H1 (cell line): Measurements from ENCODE around the gene MANSC1. TPM values are rescaled to one million over a fixed set of nuclear protein-coding genes. Genes with fewer than 3 reads are reported as not detected.

Source experiments
- CTCF ChIA-PET: fragments of 300-600 bp; sonication (Branson Sonifier 250); formaldehyde crosslinking; loops from one replicate; lab custom pipeline; 2021; ENCODE audit not compliant: partially characterized antibody; lab: Charles Lee
- POLR2A ChIA-PET: fragments of 300-600 bp; sonication (Branson Sonifier 250); formaldehyde crosslinking; loops from one replicate; lab custom pipeline; 2021; ENCODE audit warnings: inconsistent platforms; ENCODE audit not compliant: partially characterized antibody; lab: Charles Lee
- DNase-seq, 2 experiments: peaks; one replicate each; pipeline versions ENCODE4 v3.0.0 to v3.0.0-alpha.2; 2010 to 2022; ENCODE audit warnings: low spot score in 2 of 2, low read depth in 1 of 2, mixed read lengths in 1 of 2
- FAIRE-seq: peaks from 2 replicates; lab custom pipeline; 2011; peaks lifted over from hg19 to GRCh38; lab: Jason Lieb, UNC
- H2AFZ ChIP-seq: 2 replicates; pipeline ENCODE4 v1.8.1; 2012; ENCODE audit warnings: low read length, inconsistent platforms
- H2AK5ac ChIP-seq: 2 replicates; pipeline ENCODE4 v1.6.1; 2013; ENCODE audit warnings: low read depth, low read length
- H2BK120ac ChIP-seq: replicated peaks from 2 replicates; pipeline ENCODE3; 2013; ENCODE audit warnings: low read depth, low read length, inconsistent platforms
- H2BK12ac ChIP-seq: 2 replicates; pipeline ENCODE4 v1.6.1; 2013; ENCODE audit warnings: low read depth, low read length
- H2BK15ac ChIP-seq: 2 replicates; pipeline ENCODE4 v1.6.1; 2013; ENCODE audit warnings: low read length
- H2BK20ac ChIP-seq: 2 replicates; pipeline ENCODE4 v1.6.1; 2013; ENCODE audit warnings: low read length
- H2BK5ac ChIP-seq: 2 replicates; pipeline ENCODE4 v1.6.1; 2013; ENCODE audit warnings: low read depth, low read length
- H3K14ac ChIP-seq: 2 replicates; pipeline ENCODE4 v1.6.1; 2013; ENCODE audit warnings: inconsistent platforms; ENCODE audit not compliant: insufficient read length
- H3K18ac ChIP-seq: 2 replicates; pipeline ENCODE4 v1.6.1; 2013; ENCODE audit warnings: low read length; ENCODE audit errors: extremely low read depth
- H3K23ac ChIP-seq: 2 replicates; pipeline ENCODE4 v1.6.1; 2013; ENCODE audit warnings: inconsistent platforms; ENCODE audit not compliant: insufficient read length
- H3K23me2 ChIP-seq: 2 replicates; pipeline ENCODE4 v1.6.1; 2013; ENCODE audit warnings: low read depth, low read length
- H3K27ac ChIP-seq: 2 replicates; pipeline ENCODE4 v1.6.1; 2011; ENCODE audit warnings: low read depth, low read length, inconsistent platforms
- H3K27me3 ChIP-seq, 4 experiments: replicated peaks in 1 of 4; 1 replicate in 1 of 4; 2 replicates in 3 of 4; pipeline versions ENCODE4 v1.6.1 to v1.8.1; 2011 to 2013; ENCODE audit warnings: low read length in 3 of 4, mild to moderate bottlenecking in 3 of 4, inconsistent platforms in 2 of 4, mixed read lengths in 2 of 4, moderate library complexity in 1 of 4; ENCODE audit not compliant: control insufficient read depth in 3 of 4, insufficient read depth in 3 of 4; ENCODE audit errors: extremely low read depth in 1 of 4
- H3K36me3 ChIP-seq, 4 experiments: 2 replicates each; pipeline versions ENCODE4 v1.6.1 to v1.8.1; 2011 to 2013; ENCODE audit warnings: mild to moderate bottlenecking in 4 of 4, low read length in 3 of 4, moderate library complexity in 2 of 4, control low read depth in 1 of 4, inconsistent platforms in 1 of 4; ENCODE audit not compliant: insufficient read depth in 4 of 4, control insufficient read depth in 2 of 4
- H3K4ac ChIP-seq: replicated peaks from 2 replicates; pipeline ENCODE3; 2013; ENCODE audit warnings: low read length, low read depth, mixed read lengths, inconsistent platforms; ENCODE audit not compliant: insufficient read length
- H3K4me1 ChIP-seq, 4 experiments: replicated peaks in 1 of 4; 1 replicate in 1 of 4; 2 replicates in 3 of 4; pipeline versions ENCODE4 v1.6.1 to v1.8.1; 2011 to 2013; ENCODE audit warnings: low read length in 3 of 4, inconsistent platforms in 2 of 4, mixed read lengths in 1 of 4; ENCODE audit not compliant: insufficient read depth in 4 of 4, control insufficient read depth in 3 of 4
- H3K4me2 ChIP-seq, 2 experiments: 2 replicates each; pipeline versions ENCODE4 v1.6.1 to v1.8.1; 2011 to 2013; ENCODE audit warnings: low read depth in 2 of 2, low read length in 2 of 2, control low read depth in 1 of 2, inconsistent platforms in 1 of 2, mild to moderate bottlenecking in 1 of 2; ENCODE audit not compliant: insufficient read depth in 1 of 2
- H3K4me3 ChIP-seq, 4 experiments: fragments of 200-600, 300-600 bp in 1 of 4; sonication (generic), shearing (Covaris generic), sonication (Bioruptor Twin) in 1 of 4; 2 replicates each; pipeline versions ENCODE4 v1.5.1 to v1.8.1; 2011 to 2016; ENCODE audit warnings: low read length in 4 of 4, low read depth in 3 of 4, control low read depth in 2 of 4, inconsistent platforms in 2 of 4, mild to moderate bottlenecking in 2 of 4, mixed read lengths in 1 of 4, moderate library complexity in 1 of 4; ENCODE audit not compliant: insufficient read depth in 2 of 4; ENCODE audit errors: extremely low read depth in 1 of 4
- H3K56ac ChIP-seq: replicated peaks from 2 replicates; pipeline ENCODE3; 2013; ENCODE audit warnings: low read depth, mild to moderate bottlenecking, mixed read lengths, low read length, inconsistent platforms; ENCODE audit not compliant: insufficient read length
- H3K79me1 ChIP-seq: 2 replicates; pipeline ENCODE4 v1.6.1; 2013; ENCODE audit warnings: low read depth, low read length, control low read depth
- H3K79me2 ChIP-seq, 2 experiments: 2 replicates each; pipeline versions ENCODE4 v1.6.1 to v1.8.1; 2012 to 2013; ENCODE audit warnings: low read length in 2 of 2, mild to moderate bottlenecking in 2 of 2, inconsistent platforms in 1 of 2; ENCODE audit not compliant: insufficient read depth in 2 of 2, control insufficient read depth in 1 of 2
- H3K9ac ChIP-seq, 4 experiments: replicated peaks in 1 of 4; 1 replicate in 1 of 4; 2 replicates in 3 of 4; pipeline versions ENCODE4 v1.6.1 to v1.8.1; 2011 to 2013; ENCODE audit warnings: low read depth in 3 of 4, low read length in 3 of 4, control low read depth in 2 of 4, mild to moderate bottlenecking in 2 of 4, moderate library complexity in 2 of 4, inconsistent platforms in 1 of 4; ENCODE audit errors: extremely low read depth in 1 of 4
- H3K9me3 ChIP-seq, 2 experiments: 2 replicates each; pipeline versions ENCODE4 v1.6.1 to v1.8.1; 2012 to 2013; ENCODE audit warnings: mild to moderate bottlenecking in 2 of 2, moderate library complexity in 2 of 2, control low read depth in 1 of 2, inconsistent platforms in 1 of 2, low read depth in 1 of 2, low read length in 1 of 2, mixed read lengths in 1 of 2; ENCODE audit not compliant: insufficient read depth in 2 of 2
- H4K20me1 ChIP-seq, 2 experiments: replicated peaks in 1 of 2; 2 replicates each; pipeline versions ENCODE3 to v1.8.1; 2011 to 2013; ENCODE audit warnings: inconsistent platforms in 2 of 2, low read length in 2 of 2, mild to moderate bottlenecking in 1 of 2; ENCODE audit not compliant: insufficient read depth in 2 of 2, control insufficient read depth in 1 of 2
- H4K5ac ChIP-seq: 2 replicates; pipeline ENCODE4 v1.6.1; 2013; ENCODE audit warnings: low read length, low read depth, mixed read lengths, inconsistent platforms; ENCODE audit not compliant: insufficient read length
- H4K8ac ChIP-seq: 2 replicates; pipeline ENCODE4 v1.8.0; 2013; ENCODE audit warnings: mild to moderate bottlenecking, moderate library complexity, low read length, inconsistent platforms; ENCODE audit not compliant: insufficient read depth; ENCODE audit errors: extremely low read depth
- H4K91ac ChIP-seq: replicated peaks from 2 replicates; pipeline ENCODE3; 2013; ENCODE audit warnings: low read length, mixed read lengths, inconsistent platforms; ENCODE audit not compliant: insufficient read length
- RAD21 ChIP-seq, 2 experiments: IDR thresholded peaks in 1 of 2; conservative IDR thresholded peaks in 1 of 2; 2 replicates each; pipeline ENCODE4 v1.6.1; 2011; ENCODE audit warnings: low read depth in 2 of 2, low read length in 2 of 2, improper control_type of control experiment in 1 of 2, inconsistent platforms in 1 of 2, mild to moderate bottlenecking in 1 of 2, moderate library complexity in 1 of 2
- SP1 ChIP-seq: IDR thresholded peaks from 2 replicates; pipeline ENCODE4 v1.6.1; 2011; ENCODE audit warnings: low read depth, low read length
- SRF ChIP-seq: IDR thresholded peaks from 2 replicates; pipeline ENCODE4 v1.6.1; 2011; ENCODE audit warnings: mild to moderate bottlenecking, low read depth, low read length, moderate library complexity
- WGBS, 2 experiments: shearing (Covaris generic) in 1 of 2; methylation state at CpG; one replicate each; pipeline versions ENCODE4 v1.1.6 to v1.1.7; 2013 to 2015; ENCODE audit warnings: low lambda C conversion rate in 2 of 2, mixed read lengths in 2 of 2, inconsistent platforms in 1 of 2, low coverage in 1 of 2, missing lambda C conversion rate in 1 of 2; ENCODE audit not compliant: insufficient replicate concordance in 2 of 2, insufficient coverage in 1 of 2, insufficient read length in 1 of 2; ENCODE audit errors: extremely low coverage in 1 of 2, missing lambda C conversion rate in 1 of 2; 5-methylcytosine and 5-hydroxymethylcytosine counted together
- polyA plus RNA-seq, 7 experiments: library from polyadenylated mRNA; depleted of rRNA in 3 of 7; stranded (reverse) in 5 of 7; unstranded in 2 of 7; fragments of >200 nt in 5 of 7; fragments of 200-250 nt in 2 of 7; gene quantifications; 1 replicate in 5 of 7; 2 replicates in 1 of 7; 4 replicates in 1 of 7; pipeline versions ENCODE4 v1.2.1 to v1.2.3, GENCODE V29; 2011 to 2013; ENCODE audit warnings: missing spikeins in 2 of 7, mixed read lengths in 2 of 7
- total RNA-seq: library from RNA; stranded (reverse); fragmentation: NEBNext Ultra II Directional; extraction: Animal tissue kit (Norgen Biotek cat#: 25700); gene quantifications from 2 replicates; pipeline ENCODE4 v1.2.1, GENCODE V29; 2021
- TF ChIP-seq, protein P1 (sequence below), 3 experiments: IDR thresholded peaks; 1 replicate in 2 of 3; 2 replicates in 1 of 3; pipeline versions ENCODE4 v1.5.1 to v1.6.1; 2011; ENCODE audit warnings: low read length in 3 of 3, mild to moderate bottlenecking in 3 of 3, inconsistent platforms in 2 of 3, low read depth in 1 of 3, moderate library complexity in 1 of 3; ENCODE audit not compliant: insufficient read depth in 1 of 3; ENCODE audit errors: control extremely low read depth in 1 of 3

MANSC1 gene
- total and polyA plus RNA-seq, 2 of the 8 experiments (the other 6 are each of a cell fraction or from before 2014, with no cell fraction given) = 2.0 to 8.9 TPM

DNA sequence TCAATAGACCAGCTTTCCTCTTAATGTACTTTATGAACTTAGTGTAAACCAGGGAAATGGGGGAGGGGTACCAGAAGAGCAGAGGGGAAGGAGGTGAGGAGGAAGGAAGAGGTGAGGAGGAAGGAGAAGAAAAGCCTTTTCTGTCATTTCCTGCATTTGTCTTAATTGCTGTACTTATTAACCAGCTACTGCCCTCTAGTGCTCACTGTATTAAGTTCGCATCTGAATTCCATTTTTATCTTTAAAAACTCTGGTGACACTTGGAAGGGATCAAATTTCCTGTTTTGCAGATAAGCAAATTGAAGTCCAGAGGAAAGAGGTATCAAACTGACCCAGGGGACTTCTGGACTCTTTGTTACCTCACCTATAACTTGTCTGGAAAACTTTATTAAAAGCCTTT lies 22.2 kb downstream of the MANSC1 start:
- WGBS, 2 experiments = 4% methylated on average over 1 of the region's 1 CpG; no CpG with 5 or more reads in 1 of the 2 experiments
- H3K27me3 ChIP-seq = no peaks in the 10 kb centered on the region
- H4K91ac ChIP-seq = no peak overlapping the region
- TF ChIP-seq SRF = no peak
- TF ChIP-seq, protein P1, sequence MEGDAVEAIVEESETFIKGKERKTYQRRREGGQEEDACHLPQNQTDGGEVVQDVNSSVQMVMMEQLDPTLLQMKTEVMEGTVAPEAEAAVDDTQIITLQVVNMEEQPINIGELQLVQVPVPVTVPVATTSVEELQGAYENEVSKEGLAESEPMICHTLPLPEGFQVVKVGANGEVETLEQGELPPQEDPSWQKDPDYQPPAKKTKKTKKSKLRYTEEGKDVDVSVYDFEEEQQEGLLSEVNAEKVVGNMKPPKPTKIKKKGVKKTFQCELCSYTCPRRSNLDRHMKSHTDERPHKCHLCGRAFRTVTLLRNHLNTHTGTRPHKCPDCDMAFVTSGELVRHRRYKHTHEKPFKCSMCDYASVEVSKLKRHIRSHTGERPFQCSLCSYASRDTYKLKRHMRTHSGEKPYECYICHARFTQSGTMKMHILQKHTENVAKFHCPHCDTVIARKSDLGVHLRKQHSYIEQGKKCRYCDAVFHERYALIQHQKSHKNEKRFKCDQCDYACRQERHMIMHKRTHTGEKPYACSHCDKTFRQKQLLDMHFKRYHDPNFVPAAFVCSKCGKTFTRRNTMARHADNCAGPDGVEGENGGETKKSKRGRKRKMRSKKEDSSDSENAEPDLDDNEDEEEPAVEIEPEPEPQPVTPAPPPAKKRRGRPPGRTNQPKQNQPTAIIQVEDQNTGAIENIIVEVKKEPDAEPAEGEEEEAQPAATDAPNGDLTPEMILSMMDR (IDR thresholded peaks at IDR 0.05; ENCODE audit: control extremely low read depth in 1 of 3, insufficient read depth in 1 of 3, low read depth in 1 of 3, low read length in 3 of 3) = peak in 2 of 3 experiments; percentile 46 to 74; a peak in 2 of 4 replicates
- peak; percentile 79 to 83 for TF ChIP-seq RAD21 (IDR thresholded peaks at IDR 0.05 in 1 of 2, conservative IDR thresholded peaks at IDR 0.05 in 1 of 2; ENCODE audit: low read depth in 2 of 2, low read length in 2 of 2)
- 0 out of 2 replicates have a peak, but pooled peaks have one; percentile 24 for TF ChIP-seq SP1
- no peak overlapping the region for H3K4me2 ChIP-seq
- no peaks in the 10 kb centered on the region for H3K36me3 ChIP-seq
- H3K23me2 ChIP-seq = no peaks in the 10 kb centered on the region
- no peak overlapping the region for H3K23ac ChIP-seq
- no peak overlapping the region for H2BK120ac ChIP-seq
- no peak overlapping the region for H4K5ac ChIP-seq
- peaks cover 4 to 11% (median 9%) of the 10 kb centered on the region in 4 experiments; a peak in 4 of 7 replicates for H3K4me1 ChIP-seq
- no peak overlapping the region for H2BK20ac ChIP-seq
- H2BK12ac ChIP-seq = no peak overlapping the region
- H3K56ac ChIP-seq = no peak overlapping the region
- H3K4ac ChIP-seq = no peak overlapping the region
- H3K9ac ChIP-seq = no peak overlapping the region
- H2BK15ac ChIP-seq = no peak overlapping the region
- H3K79me1 ChIP-seq = no peaks in the 10 kb centered on the region; the same call in 1 of the 2 replicates
- DNase-seq (no peak), FAIRE-seq (peak; percentile 63)
- H4K8ac ChIP-seq = no peak overlapping the region
- H2AFZ ChIP-seq = no peak overlapping the region
- ChIA-PET POLR2A (interaction anchor here (0.6 to 2.5 kb wide), 3 partner anchors 42 to 398 kb away, joined by 3 to 19 read pairs (median 4); partner anchors contain the start of gene LRP6), CTCF (interaction anchor here (0.7 to 7.0 kb wide), 42 partner anchors 8 to 292 kb away, joined by 3 to 42 read pairs (median 4); partner anchors contain the start of genes BCL2L14, LRP6 and MANSC1)
- H3K9me3 ChIP-seq = no peaks in the 10 kb centered on the region
- no peaks in the 10 kb centered on the region for H3K79me2 ChIP-seq
- H3K18ac ChIP-seq = no peak overlapping the region
- H4K20me1 ChIP-seq = no peaks in the 10 kb centered on the region
- H3K4me3 ChIP-seq = no peak overlapping the region
- H3K27ac ChIP-seq = no peak overlapping the region
- H2AK5ac ChIP-seq = no peak overlapping the region
- no peak overlapping the region for H3K14ac ChIP-seq
- no peak overlapping the region for H2BK5ac ChIP-seq
